ENCODE results near the gene CWF19L1.

Gene CWF19L1

DNA sequence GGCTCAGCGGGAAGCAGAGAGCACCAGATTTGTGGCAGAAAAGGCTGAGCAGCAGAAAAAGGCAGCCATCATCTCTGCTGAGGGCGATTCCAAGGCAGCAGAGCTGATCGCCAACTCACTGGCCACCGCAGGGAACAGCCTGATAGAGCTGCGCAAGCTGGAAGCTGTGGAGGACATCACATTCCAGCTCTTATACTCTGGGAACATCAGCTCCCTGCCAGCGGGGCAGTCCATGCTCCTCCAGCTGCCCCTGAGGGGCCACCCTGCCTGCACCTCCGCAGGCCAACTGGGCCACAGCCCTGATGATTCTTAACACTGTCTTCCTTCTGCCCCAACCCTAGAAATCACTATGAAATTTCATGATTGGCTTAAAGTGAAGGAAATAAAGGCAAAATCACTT is 18.6 kb downstream of the CWF19L1 start:
- no peak for FAIRE-seq

GRCh38 chr10:100245484-100246220 is 21.8 kb downstream of the CWF19L1 start:
- FAIRE-seq, result no peak

DNA sequence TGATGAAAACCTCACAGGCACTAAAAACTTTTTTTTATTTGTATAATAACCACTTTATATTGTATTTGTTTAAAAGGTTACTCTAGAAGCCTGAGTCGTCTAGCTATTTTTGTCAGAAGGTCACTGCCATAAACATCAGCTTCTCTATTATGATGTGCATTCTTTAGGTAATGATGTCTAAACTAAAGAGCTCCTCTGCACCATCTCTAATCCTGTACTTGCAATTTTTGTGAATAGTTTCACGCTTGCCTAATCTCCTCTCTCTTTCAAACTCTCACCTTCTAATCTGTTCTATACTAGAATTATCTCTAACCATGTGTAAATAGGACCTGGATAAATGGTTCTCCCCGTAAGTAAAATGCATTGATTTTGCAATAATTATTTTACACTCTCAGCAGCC is 27.6 kb downstream of the CWF19L1 start:
- no peak for FAIRE-seq

GRCh38 chr10:100238429-100238828 is 29.0 kb downstream of the CWF19L1 start:
- FAIRE-seq, result no peak

DNA sequence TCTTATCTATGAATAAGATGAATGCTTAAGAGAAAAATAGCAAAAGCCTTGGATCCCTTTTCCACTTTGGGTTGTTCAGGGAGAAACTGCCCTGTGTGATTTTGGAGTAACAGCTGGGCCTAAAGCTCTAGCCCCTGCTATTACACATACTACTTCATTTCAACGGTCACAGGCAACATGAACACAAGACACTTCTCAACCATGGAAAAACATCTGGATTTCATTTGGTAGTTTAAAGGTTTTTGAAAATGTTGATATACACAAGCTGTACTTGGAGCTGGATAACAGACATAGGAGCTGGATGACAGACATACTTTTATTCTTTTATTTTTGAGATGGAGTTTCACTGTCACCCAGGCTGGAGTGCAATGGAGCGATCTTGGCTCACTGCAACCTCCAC is 35.3 kb downstream of the CWF19L1 start:
- no peak for FAIRE-seq

DNA sequence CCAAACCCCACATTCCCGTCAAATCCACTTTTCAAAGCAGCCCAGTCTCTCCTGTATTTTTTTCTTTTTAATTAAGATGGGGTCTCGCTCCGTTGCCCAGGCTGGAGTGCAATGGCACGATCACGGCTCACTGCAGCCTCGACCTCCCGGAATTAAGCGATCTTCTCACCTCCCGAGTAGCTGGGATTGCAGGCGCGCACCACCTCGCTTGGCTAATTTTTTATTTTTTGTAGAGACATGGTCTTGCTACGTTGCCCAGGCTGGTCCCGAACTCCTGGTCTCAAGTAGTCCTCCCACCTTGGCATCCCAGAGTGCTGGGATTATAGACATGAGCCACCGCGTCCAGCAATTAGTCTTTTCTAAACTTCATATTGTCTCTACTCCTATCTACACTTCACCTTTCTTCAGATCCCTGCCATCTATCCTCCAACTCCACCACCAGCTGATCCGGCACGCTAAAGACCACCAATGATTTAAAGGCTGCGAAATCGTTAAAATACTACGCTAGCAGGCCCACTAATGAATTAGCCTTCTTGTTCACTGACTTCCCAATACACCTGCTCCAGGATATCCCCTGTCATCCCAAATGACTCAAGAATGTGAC is 37.5 kb downstream of the CWF19L1 start:
- FAIRE-seq, result no peak

- no peak for FAIRE-seq
These were observed 43.6 kb downstream of the CWF19L1 start for GRCh38 chr10:100223879-100224278.

- FAIRE-seq, result no peak
These were observed 44.9 kb downstream of the CWF19L1 start for GRCh38 chr10:100222529-100222928.

DNA sequence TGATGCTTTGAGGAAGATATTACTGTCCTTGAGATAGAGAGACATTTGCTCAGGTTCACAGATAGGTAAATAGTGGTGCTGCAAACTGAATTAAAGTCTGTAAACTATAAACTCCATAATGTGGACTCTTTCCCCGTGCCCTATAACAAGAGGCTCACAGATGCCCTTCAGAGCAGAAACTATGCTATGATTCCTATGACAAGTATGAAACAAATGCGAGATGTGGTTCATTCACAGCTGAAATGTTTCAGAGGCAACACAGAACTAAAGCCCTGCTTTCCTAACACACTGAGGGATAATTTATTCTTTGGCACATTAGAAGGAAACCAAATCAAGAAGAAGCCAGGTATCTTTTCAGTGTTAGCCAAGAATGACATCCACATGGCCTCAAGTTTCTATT is 51.4 kb downstream of the CWF19L1 start:
- no peak for FAIRE-seq

- no peak for FAIRE-seq
These were observed 58.1 kb downstream of the CWF19L1 start for GRCh38 chr10:100209303-100209702.

DNA sequence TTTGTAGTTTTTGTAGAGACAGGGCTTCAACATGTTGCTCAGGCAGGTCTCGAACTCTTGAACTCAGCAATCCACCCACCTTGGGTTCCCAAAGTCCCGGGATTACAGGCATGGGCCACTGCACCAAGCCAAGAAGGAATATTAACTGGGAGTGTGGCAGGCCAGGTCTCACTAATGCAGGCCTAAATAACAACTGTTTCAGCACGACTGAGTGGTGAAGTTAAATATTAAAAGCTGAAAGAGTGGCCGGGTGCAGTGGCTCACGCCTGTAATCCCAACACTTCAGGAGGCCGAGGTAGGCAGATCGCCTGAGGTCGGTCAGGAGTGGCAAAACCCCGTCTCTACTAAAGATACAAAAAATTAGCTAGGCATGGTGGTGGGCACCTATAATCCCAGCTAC is 59.2 kb downstream of the CWF19L1 start:
- no peak for FAIRE-seq

- FAIRE-seq, result no peak
These were observed 63.1 kb downstream of the CWF19L1 start for GRCh38 chr10:100204370-100204769.

DNA sequence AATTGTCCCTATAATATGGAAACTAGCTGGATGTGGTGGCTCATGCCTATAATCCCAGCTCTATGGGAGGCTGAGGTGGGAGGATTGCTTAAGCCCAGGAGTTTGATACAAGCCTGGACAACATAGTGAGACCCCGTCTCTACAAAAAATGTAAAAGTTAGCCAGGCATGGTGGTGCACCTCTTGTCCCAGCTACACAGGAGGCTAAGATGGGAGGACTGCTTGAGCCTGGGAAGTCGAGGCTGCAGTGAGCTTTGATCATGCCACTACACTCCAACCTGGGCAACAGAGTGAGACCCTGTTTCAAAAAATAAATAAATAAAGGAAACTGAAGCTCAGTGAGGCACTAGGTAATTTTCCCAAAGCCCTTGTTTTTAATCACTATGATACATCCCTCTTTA is 65.9 kb downstream of the CWF19L1 start:
- FAIRE-seq, result no peak

GRCh38 chr10:100194711-100195110 is 72.7 kb downstream of the CWF19L1 start:
- FAIRE-seq, result no peak

DNA sequence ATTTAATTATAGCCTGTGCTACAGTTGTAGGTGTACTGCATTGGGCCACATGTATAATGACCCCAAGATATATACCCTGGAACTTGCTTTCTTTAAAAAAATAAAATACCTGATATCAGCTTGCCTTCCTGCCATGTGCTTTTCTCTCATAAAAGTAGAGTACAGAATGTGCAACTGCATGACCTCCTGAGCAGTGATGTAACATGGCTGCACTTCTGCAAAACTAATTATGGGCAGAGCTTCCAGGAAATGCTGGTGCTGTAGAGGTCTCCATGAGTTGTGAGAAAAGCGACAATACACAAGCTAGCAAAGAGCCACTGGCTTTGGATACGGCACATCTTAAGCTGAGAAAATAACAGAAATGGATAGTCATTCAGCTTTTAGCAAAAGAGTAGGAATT is 75.1 kb downstream of the CWF19L1 start:
- FAIRE-seq, result no peak

GRCh38 chr10:100186253-100187212 is 80.9 kb downstream of the CWF19L1 start:
- no peak for FAIRE-seq

- no peak for FAIRE-seq
These were observed 81.8 kb downstream of the CWF19L1 start, which contains the start of gene ERLIN1 for GRCh38 chr10:100185364-100186252. ERLIN1 (minus strand) TSS chr10:100186029; CDS start chr10:100185626, 403 bp downstream.

- FAIRE-seq, result no peak
These were observed 82.6 kb downstream of the CWF19L1 start for GRCh38 chr10:100184840-100185239.

- FAIRE-seq, result no peak
These were observed 83.0 kb downstream of the CWF19L1 start for GRCh38 chr10:100184426-100184825.

- no peak for FAIRE-seq
These were observed 84.0 kb downstream of the CWF19L1 start for GRCh38 chr10:100183481-100183880.

DNA sequence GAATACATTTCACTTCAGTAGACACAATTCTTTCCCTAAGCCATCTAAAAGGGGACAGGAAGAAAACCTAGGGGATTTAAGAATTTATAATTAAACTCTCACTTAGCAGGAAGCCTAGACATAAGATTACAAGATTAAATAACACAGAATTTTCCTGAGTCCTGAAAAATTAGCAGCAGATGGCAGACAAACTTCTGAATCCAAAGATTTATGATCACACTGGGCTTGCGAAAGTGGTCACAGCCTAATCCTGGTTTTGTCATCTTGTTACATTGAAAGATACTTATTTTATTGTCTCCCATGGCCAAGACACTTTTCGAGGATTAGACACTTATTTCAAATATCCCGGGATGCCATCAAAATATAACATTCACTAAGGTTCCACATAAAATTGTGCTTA is 84.5 kb downstream of the CWF19L1 start:
- no peak for FAIRE-seq
